Activated T-cell treated with anti-CD3 and anti-CD28 coated beads, Interleukin-2, amount 50 U/mL, for 24 hours (primary cell): ENCODE data around the gene GDAP1L1.

Source experiments
- DNase-seq: peaks from one replicate; pipeline ENCODE4 v3.0.0-alpha.2; 2020
- H3K27ac Mint-ChIP-seq: 2 replicates; pipeline ENCODE4 v1.8.0; 2020; ENCODE audit warnings: mild to moderate bottlenecking, mixed read lengths
- H3K27me3 Mint-ChIP-seq: 2 replicates; pipeline ENCODE4 v1.8.0; 2020; ENCODE audit warnings: mixed read lengths
- H3K36me3 Mint-ChIP-seq: 2 replicates; pipeline ENCODE4 v1.8.0; 2020; ENCODE audit warnings: low read depth, mixed read lengths
- H3K4me1 Mint-ChIP-seq: 2 replicates; pipeline ENCODE4 v1.8.0; 2020; ENCODE audit warnings: low read depth, mixed read lengths
- H3K4me3 Mint-ChIP-seq: 2 replicates; pipeline ENCODE4 v1.8.0; 2020; ENCODE audit warnings: mild to moderate bottlenecking, moderate library complexity, mixed read lengths
- H3K9me3 Mint-ChIP-seq: 2 replicates; pipeline ENCODE4 v1.8.0; 2020; ENCODE audit warnings: mixed read lengths

GDAP1L1 gene

DNA sequence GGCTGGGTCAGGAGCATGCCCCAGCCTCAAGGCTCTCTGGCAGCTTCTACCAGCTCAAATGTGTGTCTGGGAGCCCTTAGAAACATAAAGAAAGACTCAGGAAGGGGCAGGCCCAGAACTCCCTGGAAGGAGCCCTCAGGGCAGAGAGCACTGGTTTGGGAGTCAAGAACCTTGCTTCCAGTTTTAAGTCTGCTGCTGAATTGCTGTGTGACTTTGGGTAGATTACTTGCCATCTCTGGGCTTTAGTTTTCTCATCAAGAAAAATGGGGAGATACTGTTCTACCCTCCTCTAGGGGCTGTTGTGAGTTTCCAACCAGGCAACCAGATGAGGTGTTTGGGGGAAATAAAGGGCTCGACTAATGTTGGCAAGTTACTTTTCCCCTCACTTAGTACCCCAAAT, 8.8 kb downstream of the GDAP1L1 start:
- Mint-ChIP-seq H3K36me3 (no peaks in the 10 kb centered on the region), H3K9me3 (no peaks in the 10 kb centered on the region), H3K27ac (no peak overlapping the region), H3K4me1 (no peaks in the 10 kb centered on the region), H3K27me3 (no peaks in the 10 kb centered on the region), H3K4me3 (no peak overlapping the region)
- DNase-seq, result no peak

- Mint-ChIP-seq H3K9me3 (no peaks in the 10 kb centered on the region), H3K36me3 (no peaks in the 10 kb centered on the region)
These were observed 9.9 kb downstream of the GDAP1L1 start for GRCh38 chr20:44256961-44257360.

DNA sequence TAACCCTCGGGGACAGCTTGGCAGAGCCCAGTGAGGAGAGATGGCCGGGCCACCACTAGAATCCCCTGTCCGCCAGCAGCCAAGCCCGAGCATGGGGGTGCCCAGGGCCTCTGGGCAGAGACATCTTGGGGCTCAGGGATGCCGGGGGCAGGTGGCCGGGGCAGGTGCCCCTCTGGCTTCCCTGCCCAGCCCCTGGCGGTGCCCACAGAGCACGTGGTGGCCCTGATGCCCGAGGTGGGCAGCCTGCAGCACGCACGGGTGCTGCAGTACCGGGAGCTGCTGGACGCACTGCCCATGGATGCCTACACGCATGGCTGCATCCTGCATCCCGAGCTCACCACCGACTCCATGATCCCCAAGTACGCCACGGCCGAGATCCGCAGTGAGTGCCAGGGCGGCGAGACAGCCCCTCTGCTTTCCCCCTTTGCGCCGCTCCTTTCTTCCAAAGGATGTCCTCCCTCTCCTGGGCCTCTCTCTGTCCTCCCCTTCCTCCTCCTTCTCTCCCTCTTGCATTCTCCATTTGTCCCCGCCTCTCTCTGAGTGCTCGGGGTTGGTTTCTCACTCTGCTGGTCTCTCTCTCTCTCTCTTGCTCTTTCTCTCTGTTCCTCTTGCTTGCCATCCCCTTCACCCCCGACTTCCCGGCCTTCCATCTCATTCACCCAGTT, 11.2 kb downstream of the GDAP1L1 start:
- no peak for DNase-seq
- H3K4me3 Mint-ChIP-seq, result no peak overlapping the region
- no peaks in the 10 kb centered on the region for H3K36me3 Mint-ChIP-seq
- no peaks in the 10 kb centered on the region for H3K9me3 Mint-ChIP-seq
- H3K4me1 Mint-ChIP-seq, result no peaks in the 10 kb centered on the region
- no peak overlapping the region for H3K27ac Mint-ChIP-seq
- no peaks in the 10 kb centered on the region for H3K27me3 Mint-ChIP-seq

More at GRCh38 chr20:44256961-44257360, 9.9 kb downstream of the GDAP1L1 start:
- no peak for DNase-seq
- Mint-ChIP-seq H3K4me1 (no peaks in the 10 kb centered on the region), H3K27ac (no peak overlapping the region), H3K27me3 (no peaks in the 10 kb centered on the region), H3K4me3 (no peak overlapping the region)

GRCh38 chr20:44264287-44264686, 17.2 kb downstream of the GDAP1L1 start:
- Mint-ChIP-seq H3K4me3 (no peak overlapping the region), H3K27ac (no peak overlapping the region), H3K4me1 (no peaks in the 10 kb centered on the region), H3K27me3 (no peaks in the 10 kb centered on the region), H3K36me3 (peaks cover 2% of the 10 kb centered on the region), H3K9me3 (no peaks in the 10 kb centered on the region)
- no peak for DNase-seq

GRCh38 chr20:44268802-44269201, 21.7 kb downstream of the GDAP1L1 start:
- Mint-ChIP-seq H3K4me3 (no peak overlapping the region), H3K9me3 (no peaks in the 10 kb centered on the region), H3K4me1 (no peaks in the 10 kb centered on the region), H3K27me3 (no peaks in the 10 kb centered on the region), H3K27ac (no peak overlapping the region), H3K36me3 (peaks cover 6% of the 10 kb centered on the region)
- DNase-seq, result no peak

DNA sequence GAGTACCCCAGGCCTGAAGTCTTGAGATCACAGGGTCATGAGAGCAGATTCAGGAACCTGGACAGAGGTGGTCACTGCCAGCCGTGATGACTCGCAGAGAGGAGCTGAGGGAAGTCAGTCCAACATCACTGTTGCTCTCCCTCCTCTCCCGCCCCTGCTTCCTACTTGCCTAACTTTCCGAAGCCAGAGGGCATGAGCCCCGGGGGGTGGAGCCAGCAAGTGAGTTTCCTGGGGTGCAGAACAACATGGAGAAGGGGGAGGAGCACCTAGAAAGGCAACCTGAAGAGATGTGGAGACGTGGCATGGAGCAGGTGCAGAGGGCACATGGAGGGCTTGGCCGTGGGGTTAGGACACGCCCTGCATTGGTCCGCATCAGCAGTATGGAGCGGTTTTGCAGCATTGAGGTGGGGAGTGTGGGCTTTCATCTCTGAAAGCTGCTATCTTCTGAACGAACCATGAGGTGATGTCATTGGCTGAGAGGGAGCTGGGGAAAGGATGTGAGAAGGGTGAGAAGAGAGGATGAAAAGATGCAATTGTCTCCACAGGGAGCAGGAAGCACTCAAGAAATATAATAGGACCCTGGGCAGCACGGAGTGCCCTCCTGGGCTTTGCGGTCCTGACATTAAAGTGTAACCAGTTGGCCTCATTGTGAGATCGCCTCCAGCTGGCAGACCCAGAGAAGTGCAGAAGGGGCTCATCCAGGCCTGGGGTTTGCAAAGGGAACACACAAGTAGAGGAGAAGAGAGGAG, 25.0 kb downstream of the GDAP1L1 start:
- no peaks in the 10 kb centered on the region for H3K9me3 Mint-ChIP-seq
- no peaks in the 10 kb centered on the region for H3K27me3 Mint-ChIP-seq
- no peak for DNase-seq
- no peak overlapping the region for H3K27ac Mint-ChIP-seq
- no peak overlapping the region for H3K4me3 Mint-ChIP-seq
- H3K4me1 Mint-ChIP-seq, result no peaks in the 10 kb centered on the region
- H3K36me3 Mint-ChIP-seq, result peaks cover 6% of the 10 kb centered on the region

DNA sequence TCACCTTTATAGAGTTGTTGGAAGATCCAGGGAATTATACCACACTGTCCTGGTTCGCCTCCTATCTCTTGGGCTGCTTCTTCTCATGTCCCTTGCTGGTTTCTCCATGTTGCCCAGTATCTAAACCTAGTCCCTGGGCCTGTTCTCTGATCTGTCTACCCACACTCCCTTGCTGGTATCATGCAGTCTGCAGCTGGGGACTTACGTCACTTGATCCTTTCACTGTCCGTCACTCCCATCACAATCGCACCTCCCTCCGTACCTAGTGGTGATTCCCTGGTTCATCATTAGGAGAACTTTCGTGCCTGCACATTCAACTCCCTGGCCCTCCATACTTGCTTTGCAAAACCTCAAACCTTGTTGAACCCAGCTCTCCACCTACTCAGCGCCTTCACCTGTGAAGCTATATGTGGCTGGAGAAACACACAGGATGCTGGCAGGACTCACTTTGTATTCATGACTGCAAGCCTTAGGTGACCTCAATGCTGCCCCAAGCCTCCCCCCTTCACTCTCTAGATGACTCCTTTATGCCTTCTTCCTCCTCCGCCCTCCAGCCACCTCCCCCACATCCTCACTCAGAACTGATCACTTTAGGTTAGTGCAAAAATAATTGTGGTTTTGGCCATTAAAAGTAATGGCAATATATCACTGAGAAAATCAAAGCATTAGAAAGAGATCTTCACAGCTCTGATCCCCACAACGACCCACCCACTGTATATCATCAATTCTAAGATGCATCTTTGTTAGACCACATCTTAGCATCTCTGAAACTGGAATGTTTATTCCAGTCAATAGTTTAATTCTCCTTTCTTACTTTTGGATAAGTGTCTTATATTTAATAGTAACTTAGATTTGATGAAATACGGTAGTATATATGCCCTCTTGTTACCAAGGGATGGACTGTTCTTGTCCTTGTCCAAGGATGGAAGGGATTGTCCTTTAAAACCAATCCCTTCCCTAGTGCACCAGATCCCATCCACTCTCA, 26.4 kb downstream of the GDAP1L1 start:
- H3K27me3 Mint-ChIP-seq, result no peaks in the 10 kb centered on the region
- H3K9me3 Mint-ChIP-seq, result no peaks in the 10 kb centered on the region
- H3K36me3 Mint-ChIP-seq, result peaks cover 6% of the 10 kb centered on the region
- no peak overlapping the region for H3K27ac Mint-ChIP-seq
- no peaks in the 10 kb centered on the region for H3K4me1 Mint-ChIP-seq
- no peak overlapping the region for H3K4me3 Mint-ChIP-seq
- DNase-seq, result no peak

DNA sequence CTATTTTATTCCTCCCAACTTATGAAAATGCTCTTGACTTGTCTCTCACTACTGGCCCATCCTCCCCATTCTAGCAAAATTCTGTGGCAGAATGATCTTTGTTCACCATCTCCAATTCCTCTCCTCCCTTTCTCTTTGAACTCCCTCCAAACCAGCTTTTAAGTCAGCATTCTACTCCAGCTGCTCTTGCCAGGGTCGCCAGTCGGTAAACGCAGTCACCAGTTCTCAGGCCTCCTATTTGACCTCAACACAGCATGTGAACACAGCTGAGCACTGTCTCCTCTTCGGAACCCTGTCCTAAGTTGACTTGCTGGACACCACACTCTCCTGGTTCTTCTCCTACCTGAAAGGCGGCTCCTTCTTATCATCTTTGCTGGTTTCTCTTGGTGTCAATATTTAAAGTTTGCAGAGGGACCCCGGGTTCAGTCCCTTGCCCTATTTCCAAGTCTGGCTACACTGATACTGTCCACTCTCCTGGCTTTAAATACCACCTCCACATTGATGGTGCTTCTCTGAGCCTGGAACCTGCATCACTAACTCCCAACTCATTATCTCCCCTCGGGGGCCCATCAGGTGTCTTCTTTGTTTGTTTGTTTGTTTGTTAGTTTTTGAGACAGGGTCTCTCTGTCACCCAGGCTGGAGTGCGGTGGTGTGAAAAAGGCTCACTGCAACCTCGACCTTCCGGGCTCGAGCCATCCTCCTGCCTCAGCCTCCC, 27.4 kb downstream of the GDAP1L1 start:
- H3K4me3 Mint-ChIP-seq, result no peak overlapping the region
- H3K36me3 Mint-ChIP-seq, result peaks cover 3% of the 10 kb centered on the region
- H3K4me1 Mint-ChIP-seq, result no peaks in the 10 kb centered on the region

GRCh38 chr20:44279228-44279627, 32.1 kb downstream of the GDAP1L1 start:
- DNase-seq, result no peak
- Mint-ChIP-seq H3K4me1 (no peaks in the 10 kb centered on the region), H3K27ac (no peak overlapping the region)

More for the DNA sequence above, 27.4 kb downstream of the GDAP1L1 start:
- Mint-ChIP-seq H3K27ac (no peak overlapping the region), H3K27me3 (no peaks in the 10 kb centered on the region), H3K9me3 (no peaks in the 10 kb centered on the region)
- no peak for DNase-seq

DNA sequence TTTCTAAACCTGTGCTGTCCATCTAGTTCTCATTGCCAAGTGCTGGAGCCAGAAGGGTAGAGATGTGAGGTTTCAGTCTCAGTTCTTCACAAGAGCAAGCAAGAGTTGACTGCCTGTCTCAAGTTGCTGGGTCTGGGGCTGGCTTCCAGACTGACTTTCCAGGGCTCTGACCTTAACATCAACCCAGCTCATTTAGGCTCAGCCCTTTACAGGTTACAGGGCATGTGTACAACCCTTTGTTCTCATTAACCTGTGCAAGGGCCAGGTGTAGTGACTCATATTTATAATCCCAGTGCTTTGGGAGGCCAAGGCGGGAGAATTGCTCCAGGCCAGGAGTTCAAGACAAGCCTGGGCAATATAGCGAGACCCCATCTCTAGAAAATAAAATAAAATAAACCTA, 33.3 kb downstream of the GDAP1L1 start:
- Mint-ChIP-seq H3K9me3 (no peaks in the 10 kb centered on the region), H3K4me3 (no peak overlapping the region), H3K36me3 (no peaks in the 10 kb centered on the region), H3K4me1 (no peaks in the 10 kb centered on the region), H3K27me3 (no peaks in the 10 kb centered on the region), H3K27ac (no peak overlapping the region)
- DNase-seq, result no peak

More at GRCh38 chr20:44279228-44279627, 32.1 kb downstream of the GDAP1L1 start:
- Mint-ChIP-seq H3K4me3 (no peak overlapping the region), H3K36me3 (no peaks in the 10 kb centered on the region), H3K9me3 (no peaks in the 10 kb centered on the region), H3K27me3 (no peaks in the 10 kb centered on the region)

DNA sequence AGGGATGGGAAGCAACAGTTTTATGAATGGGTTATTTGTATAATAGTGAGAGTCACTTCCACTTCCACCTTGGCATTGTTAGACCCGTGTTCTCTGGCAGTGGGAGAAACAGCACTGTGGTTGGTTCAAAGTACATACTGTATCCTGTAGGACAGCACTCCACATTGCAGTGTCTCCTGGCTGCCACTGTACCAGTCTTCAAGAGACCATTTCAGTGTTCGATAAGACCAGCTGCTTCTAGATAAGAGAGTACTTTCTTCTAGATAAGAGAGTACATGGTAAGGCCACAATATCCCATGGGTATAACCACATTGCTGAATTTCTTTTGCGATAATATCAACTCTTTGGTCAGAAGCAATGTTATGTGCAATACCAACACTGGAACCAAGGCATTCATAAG, 35.1 kb downstream of the GDAP1L1 start:
- Mint-ChIP-seq H3K27me3 (no peaks in the 10 kb centered on the region), H3K4me1 (no peaks in the 10 kb centered on the region)

DNA sequence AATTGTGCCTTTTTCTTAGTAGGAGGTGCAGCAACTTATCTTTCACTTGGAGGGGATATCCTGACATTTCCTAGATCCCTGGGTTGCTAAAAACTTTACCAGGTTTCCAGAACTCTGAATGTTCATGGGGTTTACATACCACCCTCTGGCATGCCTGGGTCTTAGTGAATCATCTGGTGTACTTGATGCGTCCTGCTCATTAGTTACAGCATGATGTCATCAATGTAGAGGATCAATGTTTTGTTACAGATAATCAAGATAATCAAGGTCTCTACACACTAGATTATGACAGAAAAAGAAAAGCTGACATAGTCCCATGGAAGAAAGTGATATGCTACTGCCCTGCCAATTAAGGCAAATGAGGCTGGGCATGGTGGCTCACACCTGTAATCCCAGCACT, 36.9 kb downstream of the GDAP1L1 start:
- Mint-ChIP-seq H3K4me1 (no peaks in the 10 kb centered on the region), H3K27ac (no peak overlapping the region), H3K4me3 (no peak overlapping the region), H3K36me3 (peaks cover 8% of the 10 kb centered on the region), H3K9me3 (no peaks in the 10 kb centered on the region), H3K27me3 (no peaks in the 10 kb centered on the region)
- DNase-seq, result no peak

More for the DNA sequence above, 35.1 kb downstream of the GDAP1L1 start:
- H3K36me3 Mint-ChIP-seq, result no peaks in the 10 kb centered on the region
- no peaks in the 10 kb centered on the region for H3K9me3 Mint-ChIP-seq
- no peak overlapping the region for H3K4me3 Mint-ChIP-seq
- H3K27ac Mint-ChIP-seq, result no peak overlapping the region
- no peak for DNase-seq

DNA sequence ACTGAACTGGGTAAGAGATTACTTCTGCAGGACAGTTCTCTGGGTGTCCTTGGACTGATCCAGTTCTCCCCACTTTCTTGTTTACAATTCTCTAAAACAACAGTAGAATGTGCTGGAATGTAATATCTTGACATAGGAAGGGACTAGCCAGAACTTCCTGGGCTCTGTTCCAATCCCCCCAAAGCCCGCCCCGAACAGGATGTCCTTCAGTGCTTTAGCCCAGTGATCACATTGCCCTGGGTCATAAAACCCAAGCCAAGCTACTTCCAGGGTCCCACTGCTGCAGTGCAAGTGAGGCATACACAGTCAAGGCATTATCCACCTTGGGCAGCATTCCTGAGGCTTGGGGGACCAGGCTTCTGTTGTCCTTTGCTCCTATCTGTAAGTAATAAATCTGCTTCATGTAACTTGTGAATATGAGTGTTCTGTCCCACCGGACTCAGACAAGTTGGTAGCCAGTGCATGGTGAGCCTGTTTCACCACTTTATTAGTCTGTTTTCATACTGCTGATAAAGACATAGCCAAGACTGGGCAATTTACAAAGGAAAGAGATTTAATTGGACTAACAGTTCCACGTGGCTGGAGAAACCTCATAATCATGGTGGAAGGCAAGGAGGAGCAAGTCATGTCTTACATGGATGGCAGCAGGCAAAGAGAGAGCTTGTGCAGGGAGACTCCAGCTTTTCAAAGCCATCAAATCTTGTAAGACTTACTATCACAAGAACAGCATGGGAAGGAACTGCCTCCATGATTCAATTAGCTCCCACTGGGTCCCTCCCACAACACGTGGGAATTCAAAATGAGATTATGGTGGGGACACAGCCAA, 40.4 kb downstream of the GDAP1L1 start:
- Mint-ChIP-seq H3K27ac (no peak overlapping the region), H3K36me3 (peaks cover 20% of the 10 kb centered on the region)

More for the DNA sequence above, 40.4 kb downstream of the GDAP1L1 start:
- Mint-ChIP-seq H3K27me3 (no peaks in the 10 kb centered on the region), H3K4me3 (no peak overlapping the region), H3K4me1 (no peaks in the 10 kb centered on the region), H3K9me3 (no peaks in the 10 kb centered on the region)
- DNase-seq, result no peak
